NCI-H510A (cell line): ENCODE measurements around the gene LAPTM5.

Experiments used
- DNase-seq: peaks from one replicate; lab custom pipeline; 2025; lab: John Stamatoyannopoulos, UW

LAPTM5 gene

GRCh38 chr1:30742300-30742962 is 15.1 kb downstream of the LAPTM5 start:
- no peak for DNase-seq

- DNase-seq: no peak
Observed at GRCh38 chr1:30741239-30741894, 16.2 kb downstream of the LAPTM5 start.

GRCh38 chr1:30740251-30741238 is 17.0 kb downstream of the LAPTM5 start:
- no peak for DNase-seq

- no peak for DNase-seq
Observed at GRCh38 chr1:30739601-30740000, 18.0 kb downstream of the LAPTM5 start.

GRCh38 chr1:30738715-30739559 is 18.6 kb downstream of the LAPTM5 start:
- DNase-seq: no peak

- no peak for DNase-seq
Observed at GRCh38 chr1:30738040-30738714, 19.4 kb downstream of the LAPTM5 start.

GRCh38 chr1:30737357-30738039 is 20.1 kb downstream of the LAPTM5 start:
- no peak for DNase-seq

- DNase-seq: no peak
Observed at GRCh38 chr1:30735668-30736498, 21.7 kb downstream of the LAPTM5 start.

- DNase-seq: no peak
Observed at GRCh38 chr1:30735124-30735523, 22.4 kb downstream of the LAPTM5 start.

GRCh38 chr1:30734580-30734979 is 23.0 kb downstream of the LAPTM5 start:
- DNase-seq: no peak

GRCh38 chr1:30734106-30734505 is 23.5 kb downstream of the LAPTM5 start:
- no peak for DNase-seq

GRCh38 chr1:30733493-30733892 is 24.1 kb downstream of the LAPTM5 start:
- DNase-seq: no peak

- no peak for DNase-seq
Observed at GRCh38 chr1:30732277-30732996, 25.1 kb downstream of the LAPTM5 start.

GRCh38 chr1:30731806-30732276 is 25.7 kb downstream of the LAPTM5 start:
- no peak for DNase-seq

GRCh38 chr1:30731109-30731805 is 26.3 kb downstream of the LAPTM5 start:
- DNase-seq: no peak

- no peak for DNase-seq
Observed at GRCh38 chr1:30730346-30731108, 27.0 kb downstream of the LAPTM5 start.

GRCh38 chr1:30729901-30730300 is 27.7 kb downstream of the LAPTM5 start:
- no peak for DNase-seq
